GM23338 (cell line): ENCODE results near the gene SYT6. TPM values are rescaled to one million over a fixed set of nuclear protein-coding genes. Genes with fewer than 3 reads are reported as not detected.

ENCODE experiments used
- ATAC-seq: fragments of 200-7000 bp; cut with Tn5 transposase; 3 replicates; pipeline ENCODE4 v1.9.1; 2020
- DNase-seq: peaks from one replicate; pipeline ENCODE4 v3.0.0-alpha.2; 2015; ENCODE audit warnings: low spot score
- H2AFZ ChIP-seq: fragments of 200-600 bp; sonication (generic); 2 replicates; pipeline ENCODE4 v1.8.0; 2016; ENCODE audit warnings: antibody characterized with exemption, mild to moderate bottlenecking, moderate library complexity
- H3F3A ChIP-seq: fragments of 200-600 bp; sonication (generic); replicated peaks from 2 replicates; pipeline ENCODE4 v1.8.0; 2017; ENCODE audit warnings: antibody characterized with exemption, mixed run types, low read depth
- H3K27ac ChIP-seq: fragments of 200-600 bp; sonication (generic); 2 replicates; pipeline ENCODE4 v1.6.1; 2016; ENCODE audit warnings: low read depth
- H3K27me3 ChIP-seq: fragments of 200-600 bp; sonication (generic); 2 replicates; pipeline ENCODE4 v1.8.0; 2016; ENCODE audit warnings: mild to moderate bottlenecking, mixed run types, moderate library complexity; ENCODE audit not compliant: insufficient read depth
- H3K36me3 ChIP-seq: fragments of 200-600 bp; sonication (generic); 2 replicates; pipeline ENCODE4 v1.8.0; 2016; ENCODE audit warnings: mild to moderate bottlenecking; ENCODE audit not compliant: insufficient read depth
- H3K4me1 ChIP-seq: fragments of 200-600 bp; sonication (generic); 2 replicates; pipeline ENCODE4 v1.8.0; 2016; ENCODE audit warnings: mild to moderate bottlenecking, moderate library complexity; ENCODE audit not compliant: insufficient read depth
- H3K4me2 ChIP-seq: fragments of 200-600 bp; sonication (generic); 2 replicates; pipeline ENCODE4 v1.7.1; 2017; ENCODE audit warnings: mixed run types
- H3K4me3 ChIP-seq: fragments of 200-600 bp; sonication (generic); 2 replicates; pipeline ENCODE4 v1.6.1; 2016; ENCODE audit warnings: mixed run types
- H3K79me2 ChIP-seq: fragments of 200-600 bp; sonication (generic); replicated peaks from 2 replicates; pipeline ENCODE4 v1.8.0; 2017; ENCODE audit warnings: mild to moderate bottlenecking; ENCODE audit not compliant: insufficient read depth
- H3K9me2 ChIP-seq: fragments of 200-600 bp; sonication (generic); 2 replicates; pipeline ENCODE4 v1.8.0; 2017; ENCODE audit not compliant: insufficient read depth
- H4K20me1 ChIP-seq: fragments of 200-600 bp; sonication (generic); replicated peaks from 2 replicates; pipeline ENCODE4 v1.8.0; 2017; ENCODE audit warnings: mild to moderate bottlenecking; ENCODE audit not compliant: insufficient read depth
- H3K27ac Mint-ChIP-seq: 2 replicates; pipeline ENCODE4 v1.8.0; 2020; ENCODE audit warnings: inconsistent platforms, mild to moderate bottlenecking, moderate library complexity, mixed read lengths
- H3K27me3 Mint-ChIP-seq: 3 replicates; pipeline ENCODE4 v1.8.0; 2022; ENCODE audit warnings: low read depth, mild to moderate bottlenecking, moderate library complexity, mixed read lengths, inconsistent platforms; ENCODE audit not compliant: insufficient read depth, poor library complexity
- H3K36me3 Mint-ChIP-seq: 3 replicates; pipeline ENCODE4 v1.8.0; 2021; ENCODE audit warnings: low read depth, mild to moderate bottlenecking, inconsistent platforms, moderate library complexity, mixed read lengths
- H3K4me1 Mint-ChIP-seq: 3 replicates; pipeline ENCODE4 v1.8.0; 2020; ENCODE audit warnings: mild to moderate bottlenecking, inconsistent platforms, mixed read lengths
- H3K4me3 Mint-ChIP-seq: 3 replicates; pipeline ENCODE4 v1.8.0; 2021; ENCODE audit warnings: moderate library complexity, mild to moderate bottlenecking, inconsistent platforms, mixed read lengths
- H3K9me3 Mint-ChIP-seq: 3 replicates; pipeline ENCODE4 v1.8.0; 2020; ENCODE audit warnings: moderate library complexity, mild to moderate bottlenecking, inconsistent platforms, mixed read lengths
- CTCF ChIP-seq, 2 experiments: fragments of 200-600 bp in 1 of 2; sonication (generic) in 1 of 2; conservative IDR thresholded peaks; 2 replicates each; pipeline versions ENCODE4 v1.5.1 to v1.6.1; 2016 to 2017; ENCODE audit warnings: antibody characterized with exemption in 2 of 2, low read depth in 2 of 2, mild to moderate bottlenecking in 2 of 2, moderate library complexity in 1 of 2
- ETS1 ChIP-seq: IDR thresholded peaks from 2 replicates; pipeline ENCODE4 v1.6.1; 2016; ENCODE audit warnings: antibody characterized with exemption
- EZH2 ChIP-seq: fragments of 200-600 bp; sonication (generic); IDR thresholded peaks from one replicate; pipeline ENCODE4 v1.8.0; 2017; ENCODE audit warnings: antibody characterized with exemption, mild to moderate bottlenecking, low read depth; ENCODE audit not compliant: unreplicated experiment
- EZH2phosphoT487 ChIP-seq: fragments of 200-600 bp; sonication (generic); IDR thresholded peaks from one replicate; pipeline ENCODE4 v1.8.1; 2018; ENCODE audit warnings: antibody characterized with exemption; ENCODE audit not compliant: unreplicated experiment
- REST ChIP-seq: IDR thresholded peaks from one replicate; pipeline ENCODE4 v1.6.1; 2018; ENCODE audit warnings: antibody characterized with exemption; ENCODE audit not compliant: unreplicated experiment
- STAT1 ChIP-seq: IDR thresholded peaks from one replicate; pipeline ENCODE4 v1.6.1; 2016; ENCODE audit warnings: antibody characterized with exemption; ENCODE audit not compliant: unreplicated experiment
- ZNF331 ChIP-seq: fragments of 250-450 bp; sonication (Bioruptor Pico); IDR thresholded peaks from 2 replicates; pipeline ENCODE4 v1.5.0; 2020; ENCODE audit warnings: low read depth, mild to moderate bottlenecking, moderate library complexity
- ZNF462 ChIP-seq: fragments of 250-450 bp; sonication (Bioruptor Pico); IDR thresholded peaks from 2 replicates; pipeline ENCODE4 v1.5.0; 2020; ENCODE audit warnings: mild to moderate bottlenecking, moderate library complexity
- polyA plus RNA-seq: library from polyadenylated mRNA; unstranded; fragments of >200 nt; fragmentation: Nextera tagmentation; extraction: Ambion mirVana; gene quantifications from 2 replicates; pipeline ENCODE4 v1.2.1, GENCODE V29; 2016
- total RNA-seq: library from RNA; depleted of rRNA; stranded (reverse); fragments of >200 nt; shearing (Covaris generic); gene quantifications from 2 replicates; pipeline ENCODE4 v1.2.3, GENCODE V29; 2014

The SYT6 gene
- total and polyA plus RNA-seq, 2 experiments from 2014 or later = 31.2 to 42.6 TPM

- H2AFZ ChIP-seq = no peak overlapping the region
- no peak overlapping the region for H3K4me3 Mint-ChIP-seq
- no peak overlapping the region for H3K27ac Mint-ChIP-seq
- no peak overlapping the region for H3K27ac ChIP-seq
- no peak overlapping the region for H3K4me2 ChIP-seq
- H3K79me2 ChIP-seq = no peaks in the 10 kb centered on the region
- peaks cover 51% of the 10 kb centered on the region for H3K36me3 ChIP-seq
- H4K20me1 ChIP-seq = no peaks in the 10 kb centered on the region
- H3K27me3 Mint-ChIP-seq = peaks cover 3% of the 10 kb centered on the region
- H3K27me3 ChIP-seq = no peaks in the 10 kb centered on the region
- peaks cover 88% of the 10 kb centered on the region for H3K36me3 Mint-ChIP-seq
- peaks cover 19% of the 10 kb centered on the region for H3K4me1 Mint-ChIP-seq
- H3K9me2 ChIP-seq = 0 out of 2 replicates have a peak, but pooled peaks cover 4% of the 10 kb centered on the region
- peaks cover 11% of the 10 kb centered on the region for H3K4me1 ChIP-seq
- DNase-seq = no peak
- TF ChIP-seq EZH2 (no peak), REST (no peak), ETS1 (no peak), EZH2phosphoT487 (no peak), CTCF (conservative IDR thresholded peaks at IDR 0.05; ENCODE audit: low read depth in 2 of 2) (no peak), STAT1 (no peak), ZNF462 (CRISPR knock-in tag) (no peak), ZNF331 (no peak)
- 0 out of 2 replicates have a peak, but pooled peaks cover 4% of the 10 kb centered on the region for H3F3A ChIP-seq
- H3K4me3 ChIP-seq = no peak overlapping the region
- H3K9me3 Mint-ChIP-seq = no peaks in the 10 kb centered on the region
- no peak for ATAC-seq
Measured at GRCh38 chr1:114099268-114099667, 54.4 kb downstream of the SYT6 start.
